GM12878 (cell line): ENCODE data around the gene STK11. TPM values are rescaled to one million over a fixed set of nuclear protein-coding genes. Genes with fewer than 3 reads are reported as not detected.

Experiments used
- ATAC-seq: fragments of 200-7000 bp; cut with Tn5 transposase; 3 replicates; pipeline ENCODE4 v1.9.1; 2020; ENCODE audit warnings: mild to moderate bottlenecking, moderate library complexity
- BruUV-seq: library from RNA; stranded (reverse); fragments of 400-500 nt; replicated peaks from 2 replicates; lab custom pipeline; 2021; lab: Mats Ljungman, UMichigan
- CTCF ChIA-PET: fragments of 300-600 bp; sonication (Branson Sonifier 250); formaldehyde crosslinking; extraction: SDS; loops from one replicate; lab custom pipeline; 2021; ENCODE audit warnings: inconsistent platforms; lab: Yijun Ruan, JAX
- POLR2A ChIA-PET: fragments of 350-600 bp; formaldehyde crosslinking; extraction: SDS; loops from one replicate; lab custom pipeline; 2021; ENCODE audit warnings: inconsistent platforms; lab: Charles Lee
- RAD21 ChIA-PET: fragments of 300-600 bp; sonication (Branson Sonifier 250); formaldehyde crosslinking; loops from one replicate; lab custom pipeline; 2023; ENCODE audit warnings: antibody characterized with exemption; ENCODE audit not compliant: unreplicated experiment; lab: Charles Lee
- SMC1A ChIA-PET: fragments of 300-600 bp; sonication (Branson Sonifier 250); formaldehyde crosslinking; loops from one replicate; lab custom pipeline; 2023; ENCODE audit not compliant: unreplicated experiment, uncharacterized antibody; lab: Charles Lee
- DNase-seq: peaks from one replicate; pipeline ENCODE4 v3.0.0-alpha.2; 2011; ENCODE audit warnings: low read depth, low spot score
- FAIRE-seq: peaks from 3 replicates; lab custom pipeline; 2011; peaks lifted over from hg19 to GRCh38; lab: Jason Lieb, UNC
- H2AFZ ChIP-seq: 2 replicates; pipeline ENCODE4 v1.6.0; 2011; ENCODE audit warnings: low read depth, low read length, control low read depth; ENCODE audit not compliant: control insufficient read depth
- H3K27ac ChIP-seq: 2 replicates; pipeline ENCODE4 v1.5.1; 2011; ENCODE audit warnings: control low read depth; ENCODE audit not compliant: control insufficient read depth, insufficient read depth
- H3K27me3 ChIP-seq, 2 experiments: replicated peaks in 1 of 2; 2 replicates each; pipeline versions ENCODE4 v1.6.0 to v1.6.1; 2011; ENCODE audit warnings: low read length in 1 of 2; ENCODE audit not compliant: control insufficient read depth in 2 of 2, insufficient read depth in 2 of 2
- H3K36me3 ChIP-seq, 2 experiments: 2 replicates each; pipeline ENCODE4 v1.5.1; 2011; ENCODE audit warnings: low read length in 1 of 2; ENCODE audit not compliant: control insufficient read depth in 2 of 2, insufficient read depth in 2 of 2
- H3K4me1 ChIP-seq: 2 replicates; pipeline ENCODE4 v1.6.1; 2011; ENCODE audit warnings: mild to moderate bottlenecking, low read length, moderate library complexity, mixed read lengths; ENCODE audit not compliant: control insufficient read depth, insufficient read depth
- H3K4me2 ChIP-seq: 2 replicates; pipeline ENCODE4 v1.6.0; 2011; ENCODE audit warnings: control low read depth; ENCODE audit not compliant: control insufficient read depth, insufficient read depth
- H3K4me3 ChIP-seq: fragments of 200-600 bp; sonication (generic); 2 replicates; pipeline ENCODE4 v1.5.1; 2016
- H3K79me2 ChIP-seq: 2 replicates; pipeline ENCODE4 v1.6.0; 2011; ENCODE audit warnings: low read length; ENCODE audit not compliant: control insufficient read depth, insufficient read depth
- H3K9ac ChIP-seq: 2 replicates; pipeline ENCODE4 v1.8.0; 2011; ENCODE audit warnings: low read length, control low read depth, mixed read lengths; ENCODE audit not compliant: control insufficient read depth, insufficient read depth
- H3K9me3 ChIP-seq: replicated peaks from 3 replicates; pipeline ENCODE4 v1.5.1; 2011; ENCODE audit warnings: mild to moderate bottlenecking, low read length; ENCODE audit not compliant: control insufficient read depth, insufficient read depth
- H4K20me1 ChIP-seq: 2 replicates; pipeline ENCODE4 v1.6.0; 2011; ENCODE audit not compliant: control insufficient read depth, insufficient read depth
- CUX1 ChIP-seq: IDR thresholded peaks from 2 replicates; pipeline ENCODE4 v1.6.1; 2012; ENCODE audit warnings: improper control_type of control experiment, low read depth, low read length; ENCODE audit not compliant: insufficient replicate concordance
- EP300 ChIP-seq, 2 experiments: fragments of 150-350 bp in 1 of 2; IDR thresholded peaks; 2 replicates each; pipeline ENCODE4 v1.6.1; 2011 to 2012; ENCODE audit warnings: low read depth in 2 of 2, low read length in 2 of 2, borderline replicate concordance in 1 of 2, improper control_type of control experiment in 1 of 2, inconsistent platforms in 1 of 2; ENCODE audit not compliant: control insufficient read depth in 1 of 2
- LARP7 ChIP-seq: fragments of 450-650 bp; IDR thresholded peaks from 2 replicates; pipeline ENCODE4 v1.6.1; 2017; ENCODE audit warnings: mild to moderate bottlenecking
- MXI1 ChIP-seq: fragments of 150-350 bp; IDR thresholded peaks from 2 replicates; pipeline ENCODE4 v1.6.1; 2011; ENCODE audit warnings: low read depth, mild to moderate bottlenecking, inconsistent platforms, low read length, improper control_type of control experiment
- MYC ChIP-seq: IDR thresholded peaks from 2 replicates; pipeline ENCODE4 v1.6.1; 2011; ENCODE audit warnings: mild to moderate bottlenecking, low read length, moderate library complexity, inconsistent platforms; ENCODE audit not compliant: insufficient read depth, insufficient replicate concordance, insufficient read length, severe bottlenecking
- PRDM15 ChIP-seq: fragments of 450-650 bp; formaldehyde crosslinking; IDR thresholded peaks from 2 replicates; pipeline ENCODE4 v1.4.0; 2020; ENCODE audit warnings: mild to moderate bottlenecking, moderate library complexity
- SMAD1 ChIP-seq: fragments of 450-650 bp; IDR thresholded peaks from 2 replicates; pipeline ENCODE4 v1.6.1; 2018; ENCODE audit warnings: mild to moderate bottlenecking, low read depth; ENCODE audit not compliant: partially characterized antibody
- ZNF274 ChIP-seq: IDR thresholded peaks from one replicate; pipeline ENCODE4 v1.8.0; 2011; ENCODE audit not compliant: insufficient read length, insufficient read depth
- ZSCAN29 ChIP-seq: fragments of 450-650 bp; IDR thresholded peaks from 2 replicates; pipeline ENCODE4 v1.6.1; 2017; ENCODE audit warnings: mild to moderate bottlenecking, moderate library complexity
- ZZZ3 ChIP-seq: IDR thresholded peaks from 2 replicates; pipeline ENCODE4 v1.6.1; 2011; ENCODE audit warnings: low read depth; ENCODE audit not compliant: control insufficient read depth, insufficient read length
- whole genome bisulfite sequencing: methylation state at CpG from one replicate; pipeline ENCODE4 v1.1.6; 2016; ENCODE audit warnings: low lambda C conversion rate; ENCODE audit not compliant: insufficient replicate concordance, insufficient coverage; ENCODE audit errors: missing lambda C conversion rate; 5-methylcytosine and 5-hydroxymethylcytosine counted together
- in situ Hi-C: fragments of 300-500 bp; cut with MboI; formaldehyde crosslinking; loops from 9 replicates; pipeline ENCODE4 v1.14.3; 2018; ENCODE audit warnings: mixed read lengths
- intact Hi-C: fragments of 100-400 bp; cut with micrococcal nuclease; formaldehyde crosslinking; loops from one replicate; pipeline ENCODE4 v1.14.2; 2022; ENCODE audit not compliant: unreplicated experiment
- polyA plus RNA-seq, 11 experiments: library from polyadenylated mRNA; depleted of rRNA in 4 of 11; unstranded in 6 of 11; stranded (reverse) in 5 of 11; fragments of >200 nt; fragmentation: Nextera tagmentation in 4 of 11; fragmentation: Illumina TruSeq in 1 of 11; extraction: Ambion mirVana in 4 of 11; extraction: Trizol in 1 of 11; gene quantifications; 1 replicate in 1 of 11; 2 replicates in 10 of 11; pipeline versions ENCODE4 v1.2.1 to v1.2.3, GENCODE V29; 2011 to 2016; ENCODE audit warnings: inconsistent platforms in 2 of 11, missing spikeins in 2 of 11, low read depth in 1 of 11
- total RNA-seq, 4 experiments: library from RNA; depleted of rRNA in 3 of 4; stranded (reverse); fragments of >200 nt in 3 of 4; fragmentation: Illumina TruSeq in 1 of 4; extraction: Trizol in 1 of 4; gene quantifications; 2 replicates each; pipeline versions ENCODE4 v1.2.1 to v1.2.3, GENCODE V29; 2013 to 2021
- TF ChIP-seq, protein P1 (sequence below): fragments of 450-650 bp; IDR thresholded peaks from 2 replicates; pipeline ENCODE4 v1.6.1; 2017; ENCODE audit warnings: mild to moderate bottlenecking

The STK11 gene
- total and polyA plus RNA-seq, 10 of the 15 experiments (the other 5 are each of a cell fraction or from before 2014, with no cell fraction given): 0.33 to 71.0 (median 23.8) TPM

- no peaks in the 10 kb centered on the region for H3K9me3 ChIP-seq
- H3K4me2 ChIP-seq: no peak overlapping the region
- in situ Hi-C loops (no loop called here), intact Hi-C loops (no loop called here)
- RAD21 ChIA-PET: no interaction called here
- H3K9ac ChIP-seq: no peak overlapping the region
- WGBS: 84% methylated on average over 32 of the region's 61 CpGs
- H3K4me3 ChIP-seq: no peak overlapping the region
- H3K4me1 ChIP-seq: no peaks in the 10 kb centered on the region
- ATAC-seq (no peak), DNase-seq (no peak), FAIRE-seq (no peak)
- H3K79me2 ChIP-seq: no peaks in the 10 kb centered on the region
- peaks cover 0 to 3% of the 10 kb centered on the region in 2 experiments; a peak in 2 of 4 replicates for H3K36me3 ChIP-seq
- no peaks in the 10 kb centered on the region for H4K20me1 ChIP-seq
- POLR2A ChIA-PET: no interaction called here
- no peaks in the 10 kb centered on the region for H3K27me3 ChIP-seq
- CTCF ChIA-PET: no interaction called here
- no TSS peak for BruUV-seq
- SMC1A ChIA-PET: no interaction called here
- H2AFZ ChIP-seq: no peak overlapping the region
- no peak overlapping the region for H3K27ac ChIP-seq
- TF ChIP-seq ZSCAN29 (no peak), PRDM15 (CRISPR knock-in tag) (no peak), EP300 (IDR thresholded peaks at IDR 0.05; ENCODE audit: borderline replicate concordance in 1 of 2, control insufficient read depth in 1 of 2, low read depth in 2 of 2, low read length in 2 of 2) (no peak), ZNF274 (no peak), CUX1 (no peak), ZZZ3 (no peak), LARP7 (no peak), MXI1 (no peak), MYC (no peak), SMAD1 (no peak)
- TF ChIP-seq, protein P1, sequence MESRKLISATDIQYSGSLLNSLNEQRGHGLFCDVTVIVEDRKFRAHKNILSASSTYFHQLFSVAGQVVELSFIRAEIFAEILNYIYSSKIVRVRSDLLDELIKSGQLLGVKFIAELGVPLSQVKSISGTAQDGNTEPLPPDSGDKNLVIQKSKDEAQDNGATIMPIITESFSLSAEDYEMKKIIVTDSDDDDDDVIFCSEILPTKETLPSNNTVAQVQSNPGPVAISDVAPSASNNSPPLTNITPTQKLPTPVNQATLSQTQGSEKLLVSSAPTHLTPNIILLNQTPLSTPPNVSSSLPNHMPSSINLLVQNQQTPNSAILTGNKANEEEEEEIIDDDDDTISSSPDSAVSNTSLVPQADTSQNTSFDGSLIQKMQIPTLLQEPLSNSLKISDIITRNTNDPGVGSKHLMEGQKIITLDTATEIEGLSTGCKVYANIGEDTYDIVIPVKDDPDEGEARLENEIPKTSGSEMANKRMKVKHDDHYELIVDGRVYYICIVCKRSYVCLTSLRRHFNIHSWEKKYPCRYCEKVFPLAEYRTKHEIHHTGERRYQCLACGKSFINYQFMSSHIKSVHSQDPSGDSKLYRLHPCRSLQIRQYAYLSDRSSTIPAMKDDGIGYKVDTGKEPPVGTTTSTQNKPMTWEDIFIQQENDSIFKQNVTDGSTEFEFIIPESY: no peak
Observed at GRCh38 chr19:1229924-1230782, 24.6 kb downstream of the STK11 start.
